HL-60/S4 (cell line): ENCODE measurements around the gene TBK1.
"Not testable (repeated sequence)": the region's sequence is repeated elsewhere in the genome, so short reads cannot be mapped to it uniquely, and the experiment has no call there.

Experiments used
- in situ Hi-C: fragments of 300-500 bp; cut with MboI; formaldehyde crosslinking; loops from 2 replicates; pipeline ENCODE4 v1.14.3; 2022; ENCODE audit warnings: low sequenced_read_pairs

TBK1 gene

GRCh38 chr12:64494998-64495729, 43.2 kb downstream of the TBK1 start:
- in situ Hi-C loops, result no loop called here

- in situ Hi-C loops, result no loop called here
Observed at GRCh38 chr12:64496839-64497400, 45.0 kb downstream of the TBK1 start.

DNA sequence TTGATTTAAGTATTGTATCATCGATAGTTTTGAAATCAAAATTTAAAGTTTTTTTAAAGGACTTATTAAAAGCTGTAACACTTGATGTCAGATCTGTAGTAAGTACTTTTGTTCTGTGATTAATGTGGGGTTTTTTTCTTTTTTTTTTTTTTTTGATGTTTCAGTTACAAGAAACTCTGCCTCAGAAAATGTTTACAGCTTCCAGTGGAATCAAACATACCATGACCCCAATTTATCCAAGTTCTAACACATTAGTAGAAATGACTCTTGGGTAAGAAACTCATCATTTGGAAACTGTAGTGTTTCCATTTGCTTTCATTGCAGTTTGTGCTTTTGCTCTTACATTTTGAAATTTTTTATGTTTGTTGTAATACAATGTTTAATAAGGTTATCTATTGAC, 45.6 kb downstream of the TBK1 start:
- in situ Hi-C loops, result no loop called here

GRCh38 chr12:64497903-64498302, 46.0 kb downstream of the TBK1 start:
- in situ Hi-C loops, result no loop called here

- in situ Hi-C loops, result no loop called here
Observed at GRCh38 chr12:64500394-64500793, 48.5 kb downstream of the TBK1 start.

DNA sequence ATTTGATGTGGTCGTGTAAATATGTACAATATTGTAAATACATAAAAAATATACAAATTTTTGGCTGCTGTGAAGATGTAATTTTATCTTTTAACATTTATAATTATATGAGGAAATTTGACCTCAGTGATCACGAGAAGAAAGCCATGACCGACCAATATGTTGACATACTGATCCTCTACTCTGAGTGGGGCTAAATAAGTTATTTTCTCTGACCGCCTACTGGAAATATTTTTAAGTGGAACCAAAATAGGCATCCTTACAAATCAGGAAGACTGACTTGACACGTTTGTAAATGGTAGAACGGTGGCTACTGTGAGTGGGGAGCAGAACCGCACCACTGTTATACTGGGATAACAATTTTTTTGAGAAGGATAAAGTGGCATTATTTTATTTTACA, 49.6 kb downstream of the TBK1 start:
- in situ Hi-C loops, result no loop called here

GRCh38 chr12:64506955-64507354, 55.0 kb downstream of the TBK1 start:
- in situ Hi-C loops, result no loop called here

GRCh38 chr12:64510667-64511066, 58.7 kb downstream of the TBK1 start:
- in situ Hi-C loops, result no loop called here

DNA sequence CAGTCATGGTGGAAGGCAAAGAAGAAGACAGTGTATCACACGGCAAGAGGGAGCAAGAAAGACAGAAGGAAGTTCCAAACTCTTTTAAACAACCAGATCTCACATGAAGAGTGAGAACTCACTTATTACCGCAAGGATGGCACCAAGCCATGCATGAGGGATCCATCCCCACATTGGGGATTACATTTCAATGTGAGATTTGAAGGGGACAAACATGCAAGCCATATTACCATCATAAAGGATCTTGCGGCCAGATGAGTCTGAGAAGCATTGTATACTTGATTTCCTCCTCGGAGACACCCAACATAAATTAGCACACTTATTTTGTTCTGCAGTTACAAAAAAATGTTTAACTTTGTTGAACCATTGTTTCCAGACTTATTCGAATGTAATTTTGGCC, 66.5 kb downstream of the TBK1 start:
- in situ Hi-C loops, result no loop called here

- in situ Hi-C loops, result no loop called here
Observed at GRCh38 chr12:64521833-64522232, 69.9 kb downstream of the TBK1 start.

GRCh38 chr12:64522316-64522715, 70.4 kb downstream of the TBK1 start:
- in situ Hi-C loops, result no loop called here

- in situ Hi-C loops, result no loop called here
Observed at GRCh38 chr12:64522807-64523206, 70.9 kb downstream of the TBK1 start.

DNA sequence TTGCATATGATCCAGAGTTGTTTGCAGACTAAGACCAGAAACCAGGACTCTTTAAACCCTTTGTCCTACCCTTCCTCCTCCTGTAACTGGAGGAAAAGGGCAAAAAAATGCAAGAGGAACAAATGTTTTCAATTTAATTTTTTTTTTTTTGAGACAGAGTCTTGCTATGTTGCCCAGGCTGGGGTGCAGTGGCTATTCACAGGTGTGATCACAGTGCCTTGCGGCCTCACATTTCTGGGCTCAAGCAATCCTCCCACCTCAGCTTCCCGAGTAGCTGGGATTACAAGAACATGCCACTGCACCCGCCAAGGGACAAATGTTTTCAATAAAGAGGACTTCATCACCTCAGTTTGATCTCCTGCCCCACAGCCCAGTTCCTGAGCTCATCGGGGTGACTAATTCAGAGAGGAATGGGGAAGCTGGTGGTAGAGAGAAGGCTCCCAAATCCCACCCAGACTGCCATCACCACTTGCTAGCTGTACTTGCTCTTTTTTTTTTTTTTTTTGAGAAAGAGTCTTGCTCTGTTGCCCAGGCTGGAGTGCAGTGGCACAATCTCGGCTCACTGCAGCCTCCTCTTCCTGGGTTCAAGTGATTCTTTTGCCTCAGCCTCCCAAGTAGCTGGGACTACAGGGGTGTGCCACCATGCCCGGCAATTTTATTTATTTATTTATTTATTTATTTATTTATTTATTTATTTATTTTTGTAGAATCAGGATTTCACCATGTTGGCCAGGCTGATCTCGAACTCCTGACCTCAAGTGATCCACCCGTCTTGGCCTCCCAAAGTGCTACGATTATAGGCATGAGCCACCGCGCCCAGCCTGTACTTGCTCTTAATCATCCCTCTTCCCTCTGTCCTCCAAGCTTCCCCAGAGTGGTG, 71.9 kb downstream of the TBK1 start:
- in situ Hi-C loops, result not testable (repeated sequence)

GRCh38 chr12:64525461-64526160, 73.7 kb downstream of the TBK1 start:
- in situ Hi-C loops, result no loop called here

DNA sequence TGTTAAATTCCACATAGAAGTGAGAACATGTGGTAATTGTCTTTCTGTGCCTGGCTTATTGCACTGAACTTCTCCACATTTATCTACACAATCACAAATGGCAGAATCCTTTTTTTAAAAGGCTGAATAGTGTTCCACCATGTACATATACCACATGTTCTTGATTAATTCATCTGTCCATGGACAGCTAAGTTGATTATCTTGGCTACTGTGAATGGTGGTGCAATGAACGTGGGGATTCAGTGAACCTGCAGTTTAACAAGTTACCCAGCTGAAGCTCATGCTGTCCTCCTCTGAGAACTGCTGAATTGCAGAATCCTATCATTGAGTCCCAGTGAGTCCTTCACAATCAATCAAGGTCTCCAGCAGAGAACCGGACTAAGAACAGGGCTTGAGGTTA, 74.9 kb downstream of the TBK1 start:
- in situ Hi-C loops, result no loop called here

DNA sequence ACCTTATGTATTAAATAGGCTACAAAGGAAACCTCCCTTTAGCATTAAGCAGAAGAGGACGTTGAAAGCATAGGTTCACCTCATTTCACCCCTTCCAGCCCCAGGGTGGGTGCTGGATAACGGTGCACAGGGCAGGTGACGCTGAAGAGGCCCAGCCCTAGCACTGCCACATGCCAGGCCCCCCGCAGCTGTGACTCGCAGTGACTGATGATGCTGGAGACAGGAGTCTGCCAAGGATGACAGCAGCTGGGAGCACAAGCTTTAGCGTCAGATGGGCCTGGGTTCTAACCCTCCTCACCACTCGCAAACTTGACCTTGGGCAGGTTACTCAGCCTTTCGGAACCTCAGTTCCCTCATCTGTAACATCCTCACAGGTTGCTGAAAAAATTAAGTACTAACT, 76.7 kb downstream of the TBK1 start:
- in situ Hi-C loops, result no loop called here

- in situ Hi-C loops, result no loop called here
Observed at GRCh38 chr12:64530566-64530965, 78.6 kb downstream of the TBK1 start.

DNA sequence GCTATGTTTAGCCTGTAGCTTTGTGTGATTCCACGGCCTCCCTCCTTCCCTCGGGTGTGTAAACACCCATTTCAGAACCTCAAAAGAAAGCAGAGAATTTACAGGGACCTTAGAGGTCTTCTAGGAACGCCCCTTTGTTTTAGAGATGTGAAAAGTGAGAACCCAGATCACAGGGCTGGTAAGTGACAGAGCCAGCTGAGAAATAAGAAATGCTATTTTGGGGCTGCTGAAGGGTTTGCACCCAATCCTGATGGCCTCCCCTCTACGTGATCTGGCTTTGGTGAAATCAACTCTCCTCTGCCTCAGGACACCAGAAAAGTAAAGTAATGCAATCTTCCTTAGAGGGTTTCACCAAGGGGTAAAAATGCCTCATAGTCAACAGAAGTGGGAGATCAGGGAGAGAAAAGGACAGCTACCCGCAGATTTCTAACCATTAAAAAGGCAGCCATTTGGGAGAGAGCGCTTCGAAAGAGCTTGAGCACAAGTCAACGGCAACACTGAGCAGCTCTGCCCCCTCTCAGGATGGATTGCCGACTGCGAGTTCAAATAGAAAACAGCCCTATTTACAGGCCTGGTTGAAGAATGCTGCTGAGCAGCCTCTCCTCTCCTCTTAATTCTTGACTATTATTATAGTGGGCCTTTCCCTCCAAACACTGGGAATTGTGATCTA, 79.9 kb downstream of the TBK1 start:
- in situ Hi-C loops, result no loop called here

DNA sequence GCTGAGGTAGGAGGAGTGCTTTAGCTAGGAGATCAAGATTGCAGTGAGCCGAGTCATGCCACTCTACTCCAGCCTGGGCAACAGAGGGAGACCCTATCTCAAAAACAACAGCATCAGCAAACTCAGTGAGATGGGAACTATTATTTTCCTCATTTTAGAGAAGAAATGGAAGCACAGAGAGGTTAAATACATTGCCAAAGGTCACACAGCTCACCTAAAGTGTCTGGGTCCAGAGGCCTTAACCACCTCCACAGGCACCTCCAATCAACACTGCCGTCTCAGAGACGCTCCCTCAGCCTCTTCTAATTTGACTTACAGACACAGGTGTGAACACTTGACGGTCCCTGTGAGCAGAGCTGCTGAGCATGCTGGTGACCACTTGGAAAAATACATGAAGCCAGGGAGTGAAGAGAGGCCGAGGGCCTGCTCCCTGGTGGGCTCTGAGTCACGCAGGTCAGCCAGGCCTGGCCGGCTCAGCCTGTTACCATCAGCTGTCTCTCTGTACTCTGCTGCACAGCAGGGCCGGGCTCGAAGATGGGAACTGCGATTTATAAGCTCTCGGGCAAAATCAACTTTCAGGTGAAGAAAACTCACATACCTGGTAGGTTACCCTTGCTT, 80.9 kb downstream of the TBK1 start:
- in situ Hi-C loops, result no loop called here

GRCh38 chr12:64534672-64535199, 82.8 kb downstream of the TBK1 start:
- in situ Hi-C loops, result no loop called here
